Activated gamma-delta T cell (primary cell): ENCODE results near the gene CLDN25.

Experiments
- DNase-seq: peaks from one replicate; lab custom pipeline; 2025; lab: John Stamatoyannopoulos, UW

Gene CLDN25

GRCh38 chr11:113808931-113809330 is 29.3 kb downstream of the CLDN25 start:
- no peak for DNase-seq

GRCh38 chr11:113814181-113814580 is 34.6 kb downstream of the CLDN25 start:
- no peak for DNase-seq

- DNase-seq, result no peak
Observed at GRCh38 chr11:113817162-113817561, 37.6 kb downstream of the CLDN25 start.

- no peak for DNase-seq
Observed at GRCh38 chr11:113817626-113818025, 38.0 kb downstream of the CLDN25 start.

GRCh38 chr11:113818426-113818825 is 38.8 kb downstream of the CLDN25 start:
- no peak for DNase-seq

- no peak for DNase-seq
Observed at GRCh38 chr11:113827477-113827876, 47.9 kb downstream of the CLDN25 start.

- DNase-seq, result no peak
Observed at GRCh38 chr11:113828191-113828590, 48.6 kb downstream of the CLDN25 start.

- no peak for DNase-seq
Observed at GRCh38 chr11:113829751-113830150, 50.2 kb downstream of the CLDN25 start.
